ENCODE data around the gene FNBP1L.

Gene FNBP1L

DNA sequence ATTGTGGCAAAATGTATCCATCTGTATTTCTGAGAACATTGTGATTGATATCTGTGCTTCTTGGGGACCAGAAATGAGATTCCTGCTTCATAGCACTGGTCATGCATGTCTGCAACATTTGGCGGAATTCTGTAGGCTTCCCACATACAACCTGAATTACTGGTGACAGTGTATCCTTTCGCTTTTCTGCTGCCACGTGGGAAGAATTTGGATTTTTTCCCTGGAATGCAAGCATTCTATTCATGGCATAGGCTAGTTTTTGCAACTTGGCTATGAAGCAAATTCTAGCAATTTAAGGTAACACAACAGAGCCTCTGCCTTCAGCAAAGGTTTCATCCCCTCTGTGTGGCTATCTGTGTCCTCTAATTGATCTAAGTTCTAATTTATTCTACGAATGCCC, 147.8 kb downstream of the FNBP1L start:
- FAIRE-seq: no peak

GRCh38 chr1:93596329-93597089, 148.6 kb downstream of the FNBP1L start:
- FAIRE-seq: no peak

DNA sequence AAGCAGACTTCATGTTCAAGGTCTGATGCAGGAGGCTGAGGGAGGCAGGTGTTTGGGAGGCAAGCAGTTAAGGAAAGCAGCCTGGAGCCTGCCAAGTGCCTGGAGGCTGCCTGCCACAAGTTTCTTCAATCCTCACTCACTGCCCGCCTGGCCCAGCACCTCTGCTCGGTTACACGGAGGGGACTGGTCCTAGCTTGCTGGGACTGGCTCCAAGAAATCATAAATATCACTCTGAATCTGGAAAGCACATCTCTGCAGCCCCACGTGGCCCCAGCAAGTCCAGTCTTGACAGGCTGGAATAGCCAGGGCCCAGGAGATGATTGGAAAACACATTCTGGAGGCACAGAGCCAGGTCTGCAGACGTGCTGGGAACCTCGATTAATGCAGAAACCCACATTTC, 149.8 kb downstream of the FNBP1L start:
- no peak for FAIRE-seq

GRCh38 chr1:93598396-93598795, 150.5 kb downstream of the FNBP1L start:
- no peak for FAIRE-seq

- no peak for FAIRE-seq
Observed at GRCh38 chr1:93598861-93599439, 151.0 kb downstream of the FNBP1L start.

DNA sequence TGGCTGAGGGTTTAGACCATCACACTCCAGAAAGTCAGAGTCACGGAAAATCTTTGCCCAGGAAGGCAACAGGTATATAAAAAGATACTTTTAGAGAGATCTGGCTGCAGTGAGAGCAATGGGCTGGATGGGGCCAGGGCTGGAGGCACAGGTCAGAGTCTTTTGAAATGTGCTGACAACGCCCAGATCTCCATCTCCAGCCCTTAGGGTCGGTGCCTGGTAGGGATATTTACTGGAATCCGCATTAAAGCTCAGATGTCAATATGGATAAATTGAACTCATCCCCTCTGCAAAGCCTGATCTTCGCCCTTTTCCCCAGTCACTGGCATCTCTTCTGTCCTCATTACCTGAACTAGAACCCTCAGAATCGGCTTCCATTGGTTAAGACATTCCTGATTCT, 151.6 kb downstream of the FNBP1L start:
- FAIRE-seq: no peak

DNA sequence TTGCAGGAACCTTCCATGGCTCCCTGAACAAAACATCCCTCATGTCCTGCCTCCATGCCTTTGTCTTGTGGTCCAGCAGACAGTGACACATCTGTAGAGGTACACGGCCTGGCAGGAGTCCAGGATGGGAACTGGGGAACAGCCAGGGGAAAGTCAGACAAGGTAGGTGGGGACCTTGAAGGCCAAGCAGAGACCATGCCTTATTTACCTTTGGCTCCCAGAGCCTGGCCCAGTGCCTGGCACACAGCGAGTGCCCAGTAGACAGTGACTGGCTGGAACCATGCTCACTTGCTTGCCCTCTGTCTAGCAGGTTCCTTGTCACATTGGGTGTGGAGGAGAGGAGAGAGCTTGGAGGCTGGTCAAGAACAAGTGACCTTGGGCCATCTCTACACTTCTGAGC, 152.7 kb downstream of the FNBP1L start:
- no peak for FAIRE-seq

- no peak for FAIRE-seq
Observed at GRCh38 chr1:93601686-93602085, 153.8 kb downstream of the FNBP1L start.

DNA sequence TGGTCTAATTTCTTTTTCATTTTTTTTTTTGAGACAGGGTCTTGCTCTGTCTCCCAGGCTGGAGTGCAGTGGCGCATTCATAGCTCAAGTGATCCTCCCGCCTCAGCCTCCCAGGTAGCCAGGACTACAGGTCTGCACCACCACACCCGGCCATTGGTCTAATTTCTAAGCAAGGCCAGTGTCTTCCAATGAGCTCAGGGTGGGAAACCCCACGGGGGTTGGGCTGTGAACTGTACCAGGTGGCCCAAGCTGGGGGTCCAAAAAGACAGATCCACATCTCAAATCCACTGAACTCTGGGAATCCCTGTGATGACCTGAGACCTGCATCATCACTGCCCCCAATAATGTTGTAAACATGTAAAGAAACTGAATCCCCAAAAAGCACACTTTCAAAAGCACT, 154.2 kb downstream of the FNBP1L start:
- FAIRE-seq: no peak

GRCh38 chr1:93603106-93603505, 155.2 kb downstream of the FNBP1L start:
- no peak for FAIRE-seq

DNA sequence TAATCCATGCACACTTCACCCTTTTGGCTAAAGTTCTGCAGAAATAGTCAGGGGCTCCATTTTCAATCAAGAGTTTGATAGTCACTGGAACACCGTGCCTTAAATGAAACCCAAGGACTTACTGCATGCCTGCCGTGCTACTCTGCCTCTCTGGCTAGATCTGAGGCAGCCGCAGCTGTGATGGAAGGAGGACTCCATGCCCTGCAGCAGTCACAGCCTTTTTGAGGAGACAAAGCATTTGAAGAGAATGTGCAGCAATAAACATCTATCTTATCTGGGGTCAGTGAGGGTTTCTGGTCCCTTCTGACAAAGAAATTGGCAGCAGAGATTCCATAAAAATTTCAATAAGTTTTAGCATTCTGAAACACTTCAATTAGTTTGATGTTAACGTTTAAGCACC, 155.7 kb downstream of the FNBP1L start:
- FAIRE-seq: no peak
